Endometrial microvascular endothelial cells (primary cell): Measurements from ENCODE around the gene WDR4. TPM values are rescaled to one million over a fixed set of nuclear protein-coding genes. Genes with fewer than 3 reads are reported as not detected.
"Not testable (repeated sequence)": the region's sequence is repeated elsewhere in the genome, so short reads cannot be mapped to it uniquely, and the experiment has no call there.

ENCODE experiments used
- in situ Hi-C: cut with HindIII; loops from 2 replicates; pipeline ENCODE4 v1.10.0; 2017; ENCODE audit warnings: low sequenced_read_pairs, low pct_unique_long_range_greater_than_20kb; ENCODE audit errors: inconsistent ontology term
- total RNA-seq: library from RNA; depleted of rRNA; stranded (reverse); fragments of >200 nt; gene quantifications from one replicate; pipeline ENCODE4 v1.2.3, GENCODE V29; 2015; ENCODE audit errors: inconsistent ontology term

WDR4 gene
- total RNA-seq, 1 donor from 2014 or later = 17.7 TPM

GRCh38 chr21:42844411-42845113 is 34.8 kb downstream of the WDR4 start:
- in situ Hi-C loops = no loop called here

GRCh38 chr21:42843056-42843455 is 36.3 kb downstream of the WDR4 start:
- in situ Hi-C loops = no loop called here

GRCh38 chr21:42841916-42842655 is 37.3 kb downstream of the WDR4 start:
- in situ Hi-C loops = not testable (repeated sequence)

GRCh38 chr21:42841156-42841915 is 38.0 kb downstream of the WDR4 start:
- in situ Hi-C loops = no loop called here

- in situ Hi-C loops = no loop called here
Observed at GRCh38 chr21:42840411-42841155, 38.8 kb downstream of the WDR4 start.

GRCh38 chr21:42839271-42840231 is 39.8 kb downstream of the WDR4 start:
- in situ Hi-C loops = no loop called here

GRCh38 chr21:42838212-42838690 is 41.1 kb downstream of the WDR4 start:
- in situ Hi-C loops = not testable (repeated sequence)

- in situ Hi-C loops = no loop called here
Observed at GRCh38 chr21:42837421-42838211, 41.7 kb downstream of the WDR4 start.

- in situ Hi-C loops = no loop called here
Observed at GRCh38 chr21:42836767-42837301, 42.5 kb downstream of the WDR4 start.

- in situ Hi-C loops = no loop called here
Observed at GRCh38 chr21:42836402-42836666, 43.0 kb downstream of the WDR4 start.

- in situ Hi-C loops = no loop called here
Observed at GRCh38 chr21:42835611-42836401, 43.5 kb downstream of the WDR4 start.

GRCh38 chr21:42835211-42835610 is 44.1 kb downstream of the WDR4 start:
- in situ Hi-C loops = no loop called here

GRCh38 chr21:42834726-42835191 is 44.6 kb downstream of the WDR4 start:
- in situ Hi-C loops = no loop called here

GRCh38 chr21:42833859-42834725 is 45.2 kb downstream of the WDR4 start:
- in situ Hi-C loops = no loop called here

- in situ Hi-C loops = no loop called here
Observed at GRCh38 chr21:42833439-42833815, 45.9 kb downstream of the WDR4 start.

GRCh38 chr21:42832321-42832630 is 47.1 kb downstream of the WDR4 start:
- in situ Hi-C loops = not testable (repeated sequence)
